SK-N-SH (cell line): Measurements from ENCODE around the gene CDC6.

Experiments used
- CHD2 ChIP-seq: fragments of 150-350 bp; IDR thresholded peaks from 2 replicates; pipeline ENCODE4 v1.6.1; 2018; ENCODE audit warnings: low read length; ENCODE audit not compliant: partially characterized antibody
- EP300 ChIP-seq, 2 experiments: IDR thresholded peaks; 2 replicates each; pipeline versions ENCODE4 v1.4.0 to v1.6.1; 2012; ENCODE audit warnings: borderline replicate concordance in 1 of 2, low read depth in 1 of 2, low read length in 1 of 2
- EZH2phosphoT487 ChIP-seq: fragments of 200-600 bp; sonication (generic); IDR thresholded peaks from 2 replicates; pipeline ENCODE4 v1.6.1; 2017; ENCODE audit warnings: low read depth, mixed run types, mild to moderate bottlenecking, antibody characterized with exemption, moderate library complexity, borderline replicate concordance
- MXI1 ChIP-seq: IDR thresholded peaks from 2 replicates; pipeline ENCODE4 v1.6.1; 2012; ENCODE audit warnings: mild to moderate bottlenecking, low read depth, low read length, improper control_type of control experiment
- POLR2AphosphoS5 ChIP-seq: IDR thresholded peaks from 2 replicates; pipeline ENCODE4 v1.6.1; 2012; ENCODE audit warnings: low read depth, low read length
- SMC3 ChIP-seq: IDR thresholded peaks from 2 replicates; pipeline ENCODE4 v1.6.1; 2012; ENCODE audit warnings: low read depth, low read length, improper control_type of control experiment
- TCF12 ChIP-seq: IDR thresholded peaks from 2 replicates; pipeline ENCODE4 v1.4.0; 2012
- YY1 ChIP-seq: IDR thresholded peaks from 2 replicates; pipeline ENCODE4 v1.4.0; 2012; ENCODE audit warnings: low read depth, mild to moderate bottlenecking
- TF ChIP-seq, protein P1 (sequence below): fragments of 200-600 bp; sonication (generic); IDR thresholded peaks from 2 replicates; pipeline ENCODE4 v1.6.1; 2017; ENCODE audit warnings: antibody characterized with exemption, mild to moderate bottlenecking, moderate library complexity

DNA sequence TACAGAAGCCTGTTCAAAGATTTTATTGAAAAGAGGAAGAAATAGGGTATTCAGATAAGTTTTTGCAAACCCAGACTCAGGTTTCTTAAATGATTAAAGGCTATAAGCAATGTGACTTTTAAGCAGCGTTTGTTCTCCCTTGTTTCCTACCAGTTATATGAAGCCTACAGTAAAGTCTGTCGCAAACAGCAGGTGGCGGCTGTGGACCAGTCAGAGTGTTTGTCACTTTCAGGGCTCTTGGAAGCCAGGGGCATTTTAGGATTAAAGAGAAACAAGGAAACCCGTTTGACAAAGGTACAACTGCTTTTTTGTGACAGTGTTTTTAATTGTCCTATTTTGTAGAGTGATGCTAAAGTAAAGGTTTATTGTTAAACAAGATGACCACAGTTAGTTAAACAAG, 13.6 kb downstream of the CDC6 start:
- TF ChIP-seq, protein P1, sequence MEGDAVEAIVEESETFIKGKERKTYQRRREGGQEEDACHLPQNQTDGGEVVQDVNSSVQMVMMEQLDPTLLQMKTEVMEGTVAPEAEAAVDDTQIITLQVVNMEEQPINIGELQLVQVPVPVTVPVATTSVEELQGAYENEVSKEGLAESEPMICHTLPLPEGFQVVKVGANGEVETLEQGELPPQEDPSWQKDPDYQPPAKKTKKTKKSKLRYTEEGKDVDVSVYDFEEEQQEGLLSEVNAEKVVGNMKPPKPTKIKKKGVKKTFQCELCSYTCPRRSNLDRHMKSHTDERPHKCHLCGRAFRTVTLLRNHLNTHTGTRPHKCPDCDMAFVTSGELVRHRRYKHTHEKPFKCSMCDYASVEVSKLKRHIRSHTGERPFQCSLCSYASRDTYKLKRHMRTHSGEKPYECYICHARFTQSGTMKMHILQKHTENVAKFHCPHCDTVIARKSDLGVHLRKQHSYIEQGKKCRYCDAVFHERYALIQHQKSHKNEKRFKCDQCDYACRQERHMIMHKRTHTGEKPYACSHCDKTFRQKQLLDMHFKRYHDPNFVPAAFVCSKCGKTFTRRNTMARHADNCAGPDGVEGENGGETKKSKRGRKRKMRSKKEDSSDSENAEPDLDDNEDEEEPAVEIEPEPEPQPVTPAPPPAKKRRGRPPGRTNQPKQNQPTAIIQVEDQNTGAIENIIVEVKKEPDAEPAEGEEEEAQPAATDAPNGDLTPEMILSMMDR: peak; percentile 56
- no peak for TF ChIP-seq CHD2
- no peak for TF ChIP-seq EP300 (IDR thresholded peaks at IDR 0.05; ENCODE audit: borderline replicate concordance in 1 of 2, low read depth in 1 of 2, low read length in 1 of 2)
- no peak for TF ChIP-seq MXI1
- TF ChIP-seq SMC3: peak; percentile 66
- TF ChIP-seq EZH2phosphoT487: no peak
- no peak for TF ChIP-seq TCF12
- no peak for TF ChIP-seq POLR2AphosphoS5
- no peak for TF ChIP-seq YY1
